ENCODE results near the gene OR4D10.

Gene OR4D10

DNA sequence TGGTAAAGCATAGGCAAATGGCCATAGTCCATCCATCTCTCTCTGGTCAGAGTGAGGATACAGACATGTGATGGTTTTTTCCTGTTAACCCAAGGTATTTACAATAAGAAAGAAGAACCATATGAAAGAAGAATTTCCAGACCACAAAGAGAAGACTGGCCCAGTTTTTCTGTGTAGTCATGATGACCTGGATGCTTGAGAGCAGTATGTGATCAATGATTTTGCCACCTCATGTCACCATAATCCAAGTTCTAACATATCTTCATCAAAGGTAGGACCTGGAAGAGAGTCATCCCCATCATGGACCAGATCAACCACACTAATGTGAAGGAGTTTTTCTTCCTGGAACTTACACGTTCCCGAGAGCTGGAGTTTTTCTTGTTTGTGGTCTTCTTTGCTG is 16.5 kb upstream of the OR4D10 start, which contains the start of gene OR4D6:
Gene OR4D6 (plus strand): TSS at position 301 of the 400 bp plus-strand sequence. CDS start 0 bp downstream, at position 301.
- Histone ChIP-seq H3K36me3 (ENCODE audit: control insufficient read depth, insufficient read depth, low read length) (no peaks in the 10 kb centered on the region), H3K27me3 (ENCODE audit: control insufficient read depth, insufficient read depth, low read length) (no peaks in the 10 kb centered on the region), H3K4me3 (ENCODE audit: low read depth, low read length) (no peak within 1 kb of the TSS), H3K4me2 (ENCODE audit: low read length) (no peak within 1 kb of the TSS), H3K9me3 (ENCODE audit: control insufficient read depth, low read length) (no peaks in the 10 kb centered on the region), H3K79me2 (no peaks in the 10 kb centered on the region), H3K4me1 (no peaks in the 10 kb centered on the region), H2AFZ (no peak within 1 kb of the TSS), H3K27ac (no peak within 1 kb of the TSS), H3K9ac (no peak within 1 kb of the TSS)
- TF ChIP-seq, protein P1, sequence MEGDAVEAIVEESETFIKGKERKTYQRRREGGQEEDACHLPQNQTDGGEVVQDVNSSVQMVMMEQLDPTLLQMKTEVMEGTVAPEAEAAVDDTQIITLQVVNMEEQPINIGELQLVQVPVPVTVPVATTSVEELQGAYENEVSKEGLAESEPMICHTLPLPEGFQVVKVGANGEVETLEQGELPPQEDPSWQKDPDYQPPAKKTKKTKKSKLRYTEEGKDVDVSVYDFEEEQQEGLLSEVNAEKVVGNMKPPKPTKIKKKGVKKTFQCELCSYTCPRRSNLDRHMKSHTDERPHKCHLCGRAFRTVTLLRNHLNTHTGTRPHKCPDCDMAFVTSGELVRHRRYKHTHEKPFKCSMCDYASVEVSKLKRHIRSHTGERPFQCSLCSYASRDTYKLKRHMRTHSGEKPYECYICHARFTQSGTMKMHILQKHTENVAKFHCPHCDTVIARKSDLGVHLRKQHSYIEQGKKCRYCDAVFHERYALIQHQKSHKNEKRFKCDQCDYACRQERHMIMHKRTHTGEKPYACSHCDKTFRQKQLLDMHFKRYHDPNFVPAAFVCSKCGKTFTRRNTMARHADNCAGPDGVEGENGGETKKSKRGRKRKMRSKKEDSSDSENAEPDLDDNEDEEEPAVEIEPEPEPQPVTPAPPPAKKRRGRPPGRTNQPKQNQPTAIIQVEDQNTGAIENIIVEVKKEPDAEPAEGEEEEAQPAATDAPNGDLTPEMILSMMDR (IDR thresholded peaks at IDR 0.05) = no peak

DNA sequence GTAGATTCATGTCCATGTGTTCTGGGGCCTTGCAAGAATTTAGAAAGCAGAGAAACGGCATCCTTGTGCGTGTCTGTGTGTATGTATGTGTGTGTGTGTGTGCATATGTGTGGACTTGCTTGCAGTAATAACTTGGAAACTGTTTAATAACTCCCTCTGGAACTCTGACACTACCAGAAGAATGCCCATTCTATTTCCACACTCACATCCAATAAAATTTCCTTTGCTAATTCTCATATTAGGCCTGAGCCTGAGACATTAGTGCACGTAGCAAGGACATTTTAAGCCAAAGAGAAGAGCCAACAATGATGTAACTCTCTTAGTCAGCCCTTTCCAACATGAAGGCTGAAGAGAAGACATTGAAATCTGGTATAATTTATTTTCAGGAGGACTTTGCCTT is 13.2 kb upstream of the OR4D10 start:
- no peak overlapping the region for H2AFZ ChIP-seq
- no peak overlapping the region for H3K4me2 ChIP-seq (ENCODE audit: low read length)
- H3K9ac ChIP-seq = no peak overlapping the region
- no peak overlapping the region for H3K27ac ChIP-seq
- no peaks in the 10 kb centered on the region for H3K36me3 ChIP-seq (ENCODE audit: control insufficient read depth, insufficient read depth, low read length)
- TF ChIP-seq, protein P1 (IDR thresholded peaks at IDR 0.05) = no peak
- no peaks in the 10 kb centered on the region for H3K27me3 ChIP-seq (ENCODE audit: control insufficient read depth, insufficient read depth, low read length)
- H3K4me1 ChIP-seq = no peaks in the 10 kb centered on the region
- H3K9me3 ChIP-seq (ENCODE audit: control insufficient read depth, low read length) = no peaks in the 10 kb centered on the region
- H3K79me2 ChIP-seq = no peaks in the 10 kb centered on the region
- H3K4me3 ChIP-seq (ENCODE audit: low read depth, low read length) = no peak overlapping the region

DNA sequence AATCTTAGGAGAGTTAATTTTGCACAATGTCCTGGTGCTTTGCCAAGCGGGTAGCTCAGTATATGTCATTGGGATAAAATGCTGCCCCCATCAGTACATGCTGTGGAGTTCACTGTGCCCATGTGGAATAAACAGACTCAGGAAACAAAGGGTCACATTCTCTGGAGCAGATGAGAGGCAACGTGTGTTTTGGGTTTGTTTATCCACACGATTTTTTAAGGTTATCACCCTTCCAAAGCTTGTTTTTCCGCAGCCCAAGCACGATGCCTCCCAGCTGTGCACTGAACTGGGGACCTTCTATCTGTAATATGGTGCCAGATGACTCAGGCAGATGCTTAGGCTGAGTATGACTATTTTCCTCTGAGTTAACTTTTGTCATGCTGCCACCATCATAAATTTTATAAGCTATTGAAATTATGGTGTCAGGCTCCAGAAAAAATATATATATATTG is 9.9 kb upstream of the OR4D10 start:
- Histone ChIP-seq H2AFZ (no peak overlapping the region), H3K4me1 (no peaks in the 10 kb centered on the region), H3K4me3 (ENCODE audit: low read depth, low read length) (no peak overlapping the region), H3K9me3 (ENCODE audit: control insufficient read depth, low read length) (no peaks in the 10 kb centered on the region), H3K27me3 (ENCODE audit: control insufficient read depth, insufficient read depth, low read length) (no peaks in the 10 kb centered on the region), H3K27ac (no peak overlapping the region), H3K4me2 (ENCODE audit: low read length) (no peak overlapping the region), H3K36me3 (ENCODE audit: control insufficient read depth, insufficient read depth, low read length) (no peaks in the 10 kb centered on the region), H3K79me2 (no peaks in the 10 kb centered on the region), H3K9ac (no peak overlapping the region)
- TF ChIP-seq, protein P1 (IDR thresholded peaks at IDR 0.05) = no peak

DNA sequence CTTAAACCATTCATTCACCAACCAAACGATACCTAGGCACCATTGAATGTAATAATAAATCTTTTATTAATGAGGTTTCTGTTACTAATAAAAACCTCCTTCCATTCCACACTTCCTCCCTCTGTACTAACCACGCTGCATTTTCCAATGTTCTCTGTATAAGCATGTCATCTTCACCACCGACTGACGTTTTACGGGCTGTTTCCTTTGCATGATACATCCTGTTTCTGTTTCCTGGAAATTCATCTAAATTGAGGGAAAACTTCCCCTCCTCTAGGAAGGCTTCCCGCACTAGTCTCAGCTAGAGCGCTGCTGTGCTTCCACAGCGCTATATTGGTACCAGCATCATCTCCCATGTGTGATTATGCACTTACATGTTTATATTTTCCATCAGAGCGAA is 2.1 kb downstream of the OR4D10 start:
- TF ChIP-seq, protein P1 (IDR thresholded peaks at IDR 0.05) = no peak
- H3K9ac ChIP-seq = no peak overlapping the region
- no peak overlapping the region for H2AFZ ChIP-seq
- no peaks in the 10 kb centered on the region for H3K79me2 ChIP-seq
- no peak overlapping the region for H3K4me3 ChIP-seq (ENCODE audit: low read depth, low read length)
- H3K27me3 ChIP-seq (ENCODE audit: control insufficient read depth, insufficient read depth, low read length) = no peaks in the 10 kb centered on the region
- no peak overlapping the region for H3K4me2 ChIP-seq (ENCODE audit: low read length)
- no peak overlapping the region for H3K27ac ChIP-seq
- no peaks in the 10 kb centered on the region for H3K36me3 ChIP-seq (ENCODE audit: control insufficient read depth, insufficient read depth, low read length)
- H3K4me1 ChIP-seq = no peaks in the 10 kb centered on the region
- H3K9me3 ChIP-seq (ENCODE audit: control insufficient read depth, low read length) = no peaks in the 10 kb centered on the region

GRCh38 chr11:59479906-59480305 is 6.8 kb downstream of the OR4D10 start:
- Histone ChIP-seq H3K4me2 (ENCODE audit: low read length) (no peak overlapping the region), H3K79me2 (no peaks in the 10 kb centered on the region), H3K27ac (no peak overlapping the region), H3K4me3 (ENCODE audit: low read depth, low read length) (no peak overlapping the region), H3K9ac (no peak overlapping the region), H3K27me3 (ENCODE audit: control insufficient read depth, insufficient read depth, low read length) (no peaks in the 10 kb centered on the region), H2AFZ (no peak overlapping the region), H3K36me3 (ENCODE audit: control insufficient read depth, insufficient read depth, low read length) (no peaks in the 10 kb centered on the region), H3K9me3 (ENCODE audit: control insufficient read depth, low read length) (no peaks in the 10 kb centered on the region), H3K4me1 (no peaks in the 10 kb centered on the region)
- TF ChIP-seq, protein P1 (IDR thresholded peaks at IDR 0.05) = no peak
